Ovary (tissue), 9 donors: ENCODE measurements around the gene DMBX1. TPM values are rescaled to one million over a fixed set of nuclear protein-coding genes. Genes with fewer than 3 reads are reported as not detected.

Experiments
- DNase-seq, 5 donors: peaks; one replicate each; pipeline ENCODE4 v3.0.0-alpha.2; 2019 to 2020
- H3K27ac ChIP-seq, 2 donors: fragments of 200-600 bp; one replicate each; pipeline versions ENCODE4 v1.5.1 to v1.8.0; 2019 to 2022
- H3K27me3 ChIP-seq: fragments of 200-600 bp; one replicate; pipeline ENCODE4 v1.8.0; 2022
- H3K36me3 ChIP-seq: fragments of 200-600 bp; sonication (generic); one replicate; pipeline ENCODE4 v1.5.1; 2019
- H3K4me1 ChIP-seq: one replicate; pipeline ENCODE4 v1.8.1; 2013; ENCODE audit warnings: mild to moderate bottlenecking, moderate library complexity; ENCODE audit not compliant: insufficient read depth
- H3K4me3 ChIP-seq: fragments of 200-600 bp; sonication (generic); one replicate; pipeline ENCODE4 v1.5.1; 2017
- H3K9me3 ChIP-seq, 2 donors: fragments of 200-600 bp in 1 of 2; sonication (generic) in 1 of 2; one replicate each; pipeline versions ENCODE4 v1.5.1 to v1.8.1; 2013 to 2019; ENCODE audit warnings: mild to moderate bottlenecking in 1 of 2, moderate library complexity in 1 of 2
- EP300 ChIP-seq: sonication (generic); formaldehyde crosslinking; IDR thresholded peaks from one replicate; pipeline ENCODE4 v1.6.1; 2017; ENCODE audit warnings: antibody characterized with exemption
- POLR2A ChIP-seq: fragments of 450-650 bp; IDR thresholded peaks from one replicate; pipeline ENCODE4 v1.6.1; 2017; ENCODE audit warnings: antibody characterized with exemption, mild to moderate bottlenecking, moderate library complexity
- WGBS, 3 donors: extraction: QIAGEN DNeasy Blood & Tissue Kit in 1 of 3; methylation state at CpG; one replicate each; pipeline versions ENCODE4 v1.1.5 to v1.1.7; 2013 to 2017; 5-methylcytosine and 5-hydroxymethylcytosine counted together
- intact Hi-C, 4 donors: fragments of 100-400 bp; cut with DNase I; formaldehyde crosslinking; loops; one replicate each; pipeline versions ENCODE4 v1.11.0 to v1.15.1; 2022 to 2023
- polyA plus RNA-seq, 2 donors: library from polyadenylated mRNA; stranded (reverse); fragments of 200-250 nt in 1 of 2; fragments of 350-450 nt in 1 of 2; fragmentation: Illumina TruSeq in 1 of 2; extraction: RNeasy Lipid Tissue Mini Kit (QIAGEN cat#74804) in 1 of 2; gene quantifications; one replicate each; pipeline ENCODE4 v1.2.3, GENCODE V29; 2013 to 2014
- total RNA-seq, 7 donors: library from RNA; depleted of rRNA in 2 of 7; stranded (reverse); fragments of >200 nt in 2 of 7; fragmentation: NEBNext Ultra II Directional in 3 of 7; extraction: Animal tissue kit (Norgen Biotek cat#: 25700) in 3 of 7; gene quantifications; one replicate each; pipeline versions ENCODE4 v1.1.0 to v1.2.4, GENCODE V29; 2016 to 2023
- TF ChIP-seq, protein P1 (sequence below), 3 donors: fragments of 450-650 bp in 2 of 3; fragments of 200-600 bp in 1 of 3; IDR thresholded peaks; one replicate each; pipeline versions ENCODE4 v1.5.1 to v1.8.0; 2016 to 2022; ENCODE audit warnings: antibody characterized with exemption in 3 of 3, mild to moderate bottlenecking in 1 of 3
- donor health status: DM: no; HTN: no; CAD: no; lungs with moderate emphysema.
- donor health status: DM: no; HTN: no; CAD: no.
- donor health status: Bipolar disorder and iron deficiency.
- donor health status: DM: yes; HTN: yes; CAD: no.
- donor health status: DM: no; HTN: no; CAD: no.
- donor health status: DM: yes; HTN: yes; CAD: no.

DMBX1 gene
- total and polyA plus RNA-seq, 9 donors, result not detected

DNA sequence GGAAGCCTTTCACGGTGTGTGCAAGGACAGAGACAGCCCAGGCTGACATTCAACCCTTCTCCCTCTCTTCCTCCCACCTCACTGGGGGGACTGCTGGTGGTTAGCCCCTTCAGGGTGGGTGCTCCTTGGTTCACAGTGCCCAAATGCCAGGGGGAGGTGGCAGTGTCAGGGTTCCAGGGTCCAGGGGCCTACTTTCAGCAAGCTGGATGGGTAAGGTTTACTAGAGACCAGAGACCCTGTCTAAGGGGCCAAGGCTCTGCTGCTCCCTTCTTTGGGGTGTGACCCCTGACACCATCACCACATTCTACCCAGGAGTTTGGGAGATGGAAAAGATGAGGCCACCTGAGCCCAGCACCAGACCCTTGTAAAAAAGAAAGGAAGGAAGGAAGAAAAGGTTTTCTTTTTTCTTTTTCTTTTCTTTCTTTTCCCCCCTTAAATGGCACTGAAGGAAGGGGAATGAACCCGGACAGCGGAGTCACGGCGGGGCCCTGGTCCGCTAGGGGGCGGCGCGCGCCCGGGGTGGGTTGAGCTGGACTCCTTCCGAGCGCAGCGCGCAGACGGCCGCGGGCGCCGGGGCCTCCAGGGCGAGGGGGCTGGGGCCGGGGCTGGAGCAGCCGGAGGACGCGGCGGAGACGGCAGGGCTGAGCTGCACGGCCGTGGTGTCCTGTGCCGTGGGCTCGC, 43.0 kb downstream of the DMBX1 start:
- intact Hi-C loops, result loop anchor here (5.0 to 10.0 kb wide), 4 partner anchors 55 to 192 kb away; no protein-coding TSS in a partner anchor
- Histone ChIP-seq H3K4me3 (peak overlapping the region; percentile 33), H3K36me3 (no peaks in the 10 kb centered on the region), H3K4me1 (no peaks in the 10 kb centered on the region), H3K9me3 (no peaks in the 10 kb centered on the region), H3K27ac (peak overlapping the region; percentile 58 to 72), H3K27me3 (no peaks in the 10 kb centered on the region)
- WGBS, 3 donors, result 2 to 3% (median 2%) methylated on average over 20 to 31 of the region's 31 CpGs
- TF ChIP-seq POLR2A, result no peak
- TF ChIP-seq, protein P1, sequence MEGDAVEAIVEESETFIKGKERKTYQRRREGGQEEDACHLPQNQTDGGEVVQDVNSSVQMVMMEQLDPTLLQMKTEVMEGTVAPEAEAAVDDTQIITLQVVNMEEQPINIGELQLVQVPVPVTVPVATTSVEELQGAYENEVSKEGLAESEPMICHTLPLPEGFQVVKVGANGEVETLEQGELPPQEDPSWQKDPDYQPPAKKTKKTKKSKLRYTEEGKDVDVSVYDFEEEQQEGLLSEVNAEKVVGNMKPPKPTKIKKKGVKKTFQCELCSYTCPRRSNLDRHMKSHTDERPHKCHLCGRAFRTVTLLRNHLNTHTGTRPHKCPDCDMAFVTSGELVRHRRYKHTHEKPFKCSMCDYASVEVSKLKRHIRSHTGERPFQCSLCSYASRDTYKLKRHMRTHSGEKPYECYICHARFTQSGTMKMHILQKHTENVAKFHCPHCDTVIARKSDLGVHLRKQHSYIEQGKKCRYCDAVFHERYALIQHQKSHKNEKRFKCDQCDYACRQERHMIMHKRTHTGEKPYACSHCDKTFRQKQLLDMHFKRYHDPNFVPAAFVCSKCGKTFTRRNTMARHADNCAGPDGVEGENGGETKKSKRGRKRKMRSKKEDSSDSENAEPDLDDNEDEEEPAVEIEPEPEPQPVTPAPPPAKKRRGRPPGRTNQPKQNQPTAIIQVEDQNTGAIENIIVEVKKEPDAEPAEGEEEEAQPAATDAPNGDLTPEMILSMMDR (IDR thresholded peaks at IDR 0.05), result peak; percentile 36 to 61 (median 50)
- peak; percentile 54 to 85 (median 74) for DNase-seq

DNA sequence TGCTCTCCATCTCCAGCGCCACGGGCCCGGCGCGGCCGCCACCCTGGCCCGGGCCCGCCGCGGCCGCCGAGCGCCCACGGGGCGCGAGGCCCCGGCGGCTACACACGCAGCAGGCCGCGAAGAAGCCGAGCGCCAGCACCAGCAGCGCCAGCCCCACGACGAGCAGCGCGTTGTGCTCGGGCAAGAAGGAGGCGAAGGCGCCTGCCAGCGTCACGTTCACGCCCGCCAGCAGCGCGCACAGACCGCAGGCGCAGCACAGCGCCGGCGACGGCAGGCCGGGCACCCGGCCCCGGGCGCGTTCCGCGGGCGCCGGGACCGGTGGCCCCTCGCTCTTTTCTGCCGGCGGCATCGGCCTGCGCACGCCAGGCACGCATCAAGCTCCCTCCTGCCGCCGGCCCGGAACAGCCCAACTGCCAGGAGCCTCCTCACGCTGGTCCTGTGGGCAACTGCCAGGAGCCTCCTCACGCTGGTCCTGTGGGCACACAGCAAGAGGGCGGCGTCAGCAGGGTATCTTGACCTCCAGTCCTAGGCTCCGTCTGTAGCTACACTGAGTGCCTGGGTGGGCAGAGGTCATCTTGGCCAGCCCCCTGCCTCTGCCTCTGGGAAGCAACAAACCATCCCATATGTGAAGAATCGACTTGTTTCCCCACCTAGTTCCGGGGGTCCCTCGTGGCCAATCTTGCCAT, 43.7 kb downstream of the DMBX1 start:
- Histone ChIP-seq H3K36me3 (no peaks in the 10 kb centered on the region), H3K4me3 (peak overlapping the region; percentile 33), H3K9me3 (no peaks in the 10 kb centered on the region), H3K27ac (peak overlapping the region; percentile 58 to 72), H3K27me3 (no peaks in the 10 kb centered on the region), H3K4me1 (no peaks in the 10 kb centered on the region)
- peak in 4 of 5 donors; percentile 33 to 63 (median 52) for DNase-seq
- TF ChIP-seq EP300 (no peak), POLR2A (no peak)
- TF ChIP-seq, protein P1 (IDR thresholded peaks at IDR 0.05), result no peak
- WGBS, 3 donors, result 4 to 8% (median 8%) methylated on average over 36 to 71 of the region's 71 CpGs
- intact Hi-C loops, result loop anchor here (5.0 to 10.0 kb wide), 4 partner anchors 56 to 191 kb away; no protein-coding TSS in a partner anchor

DNA sequence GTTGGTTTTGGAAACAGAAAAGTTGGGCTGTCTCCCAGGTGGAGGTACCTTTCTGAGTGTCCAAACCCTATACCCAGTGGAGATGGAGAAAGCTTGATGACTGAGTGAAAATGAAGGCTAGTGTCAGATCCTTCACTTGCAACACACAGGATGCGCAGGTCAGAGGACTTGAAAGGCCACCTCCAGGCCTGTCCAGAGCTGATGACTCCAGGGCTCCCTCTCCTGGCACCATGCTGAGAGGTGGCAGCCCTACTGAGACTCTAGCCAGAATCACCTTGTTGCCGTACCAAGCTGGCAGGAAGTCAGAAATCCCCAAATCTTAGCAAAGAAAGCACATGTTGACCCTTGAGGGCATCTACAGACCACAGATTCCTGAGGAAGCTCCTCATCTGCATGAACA, 45.4 kb downstream of the DMBX1 start:
- H3K27ac ChIP-seq, result no peak overlapping the region
- H3K9me3 ChIP-seq, result no peaks in the 10 kb centered on the region
- intact Hi-C loops, result loop anchor here in 2 of 4 donors (10.0 kb wide), 1 partner anchor 190 kb away; no protein-coding TSS in a partner anchor
- H3K36me3 ChIP-seq, result no peaks in the 10 kb centered on the region
- H3K4me1 ChIP-seq, result no peaks in the 10 kb centered on the region
- no peaks in the 10 kb centered on the region for H3K27me3 ChIP-seq
- no peak for DNase-seq
- 66 to 74% (median 71%) methylated on average over 2 of the region's 2 CpGs for WGBS, 3 donors
- H3K4me3 ChIP-seq, result no peak overlapping the region
- TF ChIP-seq EP300, result no peak

DNA sequence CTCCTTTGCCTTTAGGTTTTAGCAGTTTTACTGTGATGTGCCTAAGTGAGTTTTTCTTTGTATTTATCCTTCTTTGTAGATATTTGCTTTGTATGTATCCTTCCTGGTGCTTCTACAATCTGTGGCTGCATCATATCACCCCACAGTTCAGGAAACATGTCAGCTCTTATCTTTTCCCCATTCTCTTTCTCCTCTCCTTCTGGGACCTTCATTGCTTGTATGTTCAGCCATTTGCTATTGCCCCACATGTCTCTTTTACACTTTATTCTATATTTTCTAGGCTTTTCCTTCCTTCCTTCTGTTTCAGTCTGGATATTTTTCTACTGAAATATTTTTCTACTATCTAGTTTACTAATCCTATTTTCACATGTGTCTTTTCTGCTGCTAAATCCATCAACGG, 46.9 kb downstream of the DMBX1 start:
- H3K27me3 ChIP-seq, result no peaks in the 10 kb centered on the region
- WGBS, 3 donors, result 94 to 97% (median 95%) methylated on average over 1 of the region's 1 CpG
- no peaks in the 10 kb centered on the region for H3K4me1 ChIP-seq
- no peaks in the 10 kb centered on the region for H3K9me3 ChIP-seq
- no peaks in the 10 kb centered on the region for H3K36me3 ChIP-seq
- no peak overlapping the region for H3K4me3 ChIP-seq
- intact Hi-C loops, result loop anchor here in 2 of 4 donors (10.0 kb wide), 1 partner anchor 188 kb away; no protein-coding TSS in a partner anchor
- TF ChIP-seq POLR2A (no peak), EP300 (no peak)
- TF ChIP-seq, protein P1 (IDR thresholded peaks at IDR 0.05), result no peak
- no peak overlapping the region for H3K27ac ChIP-seq
- DNase-seq, result no peak
